MM.1S (cell line): Measurements from ENCODE around the gene ATG4A.

Source experiments
- EZH2 ChIP-seq: fragments of 300-600 bp; sonication (generic); optimal IDR thresholded peaks from 2 replicates; pipeline ENCODE3; 2017; ENCODE audit warnings: low read depth, mild to moderate bottlenecking, antibody characterized with exemption, low read length, mixed read lengths
- TF ChIP-seq, protein P1 (sequence below): fragments of 300-600 bp; sonication (generic); IDR thresholded peaks from 2 replicates; pipeline ENCODE4 v1.5.1; 2016; ENCODE audit warnings: antibody characterized with exemption, low read length, mixed read lengths

DNA sequence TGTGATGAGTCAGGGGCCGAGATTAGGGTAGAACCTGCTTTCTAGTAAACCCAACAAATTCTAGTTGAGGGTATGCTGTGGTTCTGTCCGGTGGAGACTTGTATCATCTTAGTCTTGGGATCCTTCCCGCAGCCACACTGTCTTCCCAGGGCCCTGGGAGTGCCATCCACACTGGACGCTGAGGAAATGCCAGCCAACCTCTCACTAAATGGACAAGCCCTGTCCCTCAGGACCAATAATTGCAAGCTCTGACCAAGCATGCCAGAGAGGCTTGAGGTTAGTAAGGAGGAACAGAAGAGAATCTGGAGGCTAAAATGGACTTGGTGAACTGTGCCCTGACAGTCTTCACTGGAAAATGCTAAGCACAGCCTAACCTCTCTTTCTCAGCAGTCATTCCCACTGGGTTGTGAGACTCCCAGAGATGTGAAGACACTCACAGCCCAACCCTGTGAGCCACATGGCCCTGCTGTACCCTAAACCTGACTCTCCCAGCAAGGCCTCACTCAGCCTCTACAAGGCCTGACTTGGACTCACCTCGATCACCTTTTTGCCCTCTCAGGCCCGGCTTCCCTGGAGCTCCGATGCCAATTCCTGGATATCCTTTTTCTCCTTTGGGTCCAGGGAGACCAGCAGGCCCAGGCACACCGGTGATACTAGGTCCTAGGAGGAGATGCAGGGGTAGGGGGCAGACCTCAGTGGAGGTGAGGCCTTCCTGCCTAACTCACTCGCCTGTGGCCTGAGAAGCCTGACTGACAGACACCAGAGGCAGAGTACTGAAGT, 77.6 kb downstream of the ATG4A start:
- TF ChIP-seq, protein P1, sequence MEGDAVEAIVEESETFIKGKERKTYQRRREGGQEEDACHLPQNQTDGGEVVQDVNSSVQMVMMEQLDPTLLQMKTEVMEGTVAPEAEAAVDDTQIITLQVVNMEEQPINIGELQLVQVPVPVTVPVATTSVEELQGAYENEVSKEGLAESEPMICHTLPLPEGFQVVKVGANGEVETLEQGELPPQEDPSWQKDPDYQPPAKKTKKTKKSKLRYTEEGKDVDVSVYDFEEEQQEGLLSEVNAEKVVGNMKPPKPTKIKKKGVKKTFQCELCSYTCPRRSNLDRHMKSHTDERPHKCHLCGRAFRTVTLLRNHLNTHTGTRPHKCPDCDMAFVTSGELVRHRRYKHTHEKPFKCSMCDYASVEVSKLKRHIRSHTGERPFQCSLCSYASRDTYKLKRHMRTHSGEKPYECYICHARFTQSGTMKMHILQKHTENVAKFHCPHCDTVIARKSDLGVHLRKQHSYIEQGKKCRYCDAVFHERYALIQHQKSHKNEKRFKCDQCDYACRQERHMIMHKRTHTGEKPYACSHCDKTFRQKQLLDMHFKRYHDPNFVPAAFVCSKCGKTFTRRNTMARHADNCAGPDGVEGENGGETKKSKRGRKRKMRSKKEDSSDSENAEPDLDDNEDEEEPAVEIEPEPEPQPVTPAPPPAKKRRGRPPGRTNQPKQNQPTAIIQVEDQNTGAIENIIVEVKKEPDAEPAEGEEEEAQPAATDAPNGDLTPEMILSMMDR, result no peak
- no peak for TF ChIP-seq EZH2
